Spleen (tissue), 11 donors: ENCODE data around the gene ZDHHC1. TPM values are rescaled to one million over a fixed set of nuclear protein-coding genes. Genes with fewer than 3 reads are reported as not detected.

Experiments used
- DNase-seq: peaks from one replicate; pipeline ENCODE4 v3.0.0-alpha.2; 2020
- H3K27ac ChIP-seq, 8 donors: fragments of 200-600 bp; sonication (generic) in 7 of 8; 1 replicate in 4 of 8; 2 replicates in 4 of 8; pipeline versions ENCODE4 v1.5.0 to v1.8.0; 2016 to 2021; ENCODE audit warnings: inconsistent platforms in 4 of 8, mild to moderate bottlenecking in 4 of 8, moderate library complexity in 1 of 8
- H3K27me3 ChIP-seq, 7 donors: fragments of 200-600 bp; sonication (generic) in 6 of 7; replicated peaks in 1 of 7; 1 replicate in 4 of 7; 2 replicates in 3 of 7; pipeline versions ENCODE4 v1.5.0 to v1.8.0; 2016 to 2021; ENCODE audit warnings: inconsistent platforms in 3 of 7, mild to moderate bottlenecking in 1 of 7
- H3K36me3 ChIP-seq, 6 donors: fragments of 200-600 bp; sonication (generic) in 5 of 6; 1 replicate in 4 of 6; 2 replicates in 2 of 6; pipeline versions ENCODE4 v1.5.0 to v1.8.0; 2016 to 2021; ENCODE audit warnings: inconsistent platforms in 2 of 6
- H3K4me1 ChIP-seq, 6 donors: fragments of 200-600 bp; sonication (generic) in 5 of 6; 1 replicate in 3 of 6; 2 replicates in 3 of 6; pipeline versions ENCODE4 v1.5.0 to v1.8.0; 2016 to 2021; ENCODE audit warnings: inconsistent platforms in 3 of 6
- H3K4me3 ChIP-seq, 8 donors: fragments of 200-600 bp; sonication (generic) in 7 of 8; 1 replicate in 4 of 8; 2 replicates in 4 of 8; pipeline versions ENCODE4 v1.5.0 to v1.8.0; 2016 to 2021; ENCODE audit warnings: inconsistent platforms in 4 of 8, mild to moderate bottlenecking in 4 of 8, moderate library complexity in 2 of 8
- H3K9me3 ChIP-seq, 8 donors: fragments of 200-600 bp; sonication (generic) in 7 of 8; 1 replicate in 4 of 8; 2 replicates in 4 of 8; pipeline versions ENCODE4 v1.5.0 to v1.8.0; 2016 to 2021; ENCODE audit warnings: inconsistent platforms in 4 of 8
- POLR2A ChIP-seq, 3 donors: fragments of 450-650 bp; IDR thresholded peaks; one replicate each; pipeline ENCODE4 v1.5.1; 2017; ENCODE audit warnings: antibody characterized with exemption in 3 of 3, mild to moderate bottlenecking in 1 of 3
- POLR2AphosphoS5 ChIP-seq, 3 donors: sonication (generic); formaldehyde crosslinking; IDR thresholded peaks; one replicate each; pipeline ENCODE4 v1.5.1; 2017; ENCODE audit warnings: antibody characterized with exemption in 3 of 3
- WGBS, 5 donors: extraction: QIAGEN DNeasy Blood & Tissue Kit in 3 of 5; methylation state at CpG; one replicate each; pipeline versions ENCODE4 v1.1.5 to v1.1.7; 2013 to 2018; 5-methylcytosine and 5-hydroxymethylcytosine counted together
- intact Hi-C: fragments of 100-400 bp; cut with DNase I; formaldehyde crosslinking; loops from one replicate; pipeline ENCODE4 v1.15.0; 2023; ENCODE audit warnings: low total_unique reads
- polyA plus RNA-seq, 3 donors: library from polyadenylated mRNA; stranded (reverse); fragments of 200-250 nt; gene quantifications; one replicate each; pipeline ENCODE4 v1.2.1, GENCODE V29; 2013
- total RNA-seq, 7 donors: library from RNA; depleted of rRNA in 3 of 7; stranded (reverse); fragments of >200 nt in 3 of 7; fragmentation: NEBNext Ultra II Directional in 4 of 7; extraction: Animal tissue kit (Norgen Biotek cat#: 25700) in 4 of 7; gene quantifications; one replicate each; pipeline versions ENCODE4 v1.1.0 to v1.2.1, GENCODE V29; 2016 to 2021
- TF ChIP-seq, protein P1 (sequence below), 11 experiments: fragments of 200-600 bp in 7 of 11; fragments of 450-650 bp in 4 of 11; sonication (generic) in 4 of 11; IDR thresholded peaks in 8 of 11; conservative IDR thresholded peaks in 3 of 11; 1 replicate in 7 of 11; 2 replicates in 4 of 11; pipeline versions ENCODE4 v1.4.0 to v1.8.0; 2016 to 2021; ENCODE audit warnings: antibody characterized with exemption in 11 of 11, inconsistent platforms in 4 of 11, mild to moderate bottlenecking in 1 of 11
- donor health status: healthy with polysubstance abuse.
- donor health status: DM: no; HTN: no; CAD: no; lungs with moderate emphysema.
- donor health status: DM: no; HTN: no; CAD: no.
- donor health status: Bipolar disorder and iron deficiency.
- donor health status: healthy.
- donor health status: DM: no; HTN: no; CAD: no.
- donor health status: DM: yes; HTN: yes; CAD: no.

The ZDHHC1 gene
- total and polyA plus RNA-seq, 10 donors = 2.1 to 31.2 (median 15.3) TPM

DNA sequence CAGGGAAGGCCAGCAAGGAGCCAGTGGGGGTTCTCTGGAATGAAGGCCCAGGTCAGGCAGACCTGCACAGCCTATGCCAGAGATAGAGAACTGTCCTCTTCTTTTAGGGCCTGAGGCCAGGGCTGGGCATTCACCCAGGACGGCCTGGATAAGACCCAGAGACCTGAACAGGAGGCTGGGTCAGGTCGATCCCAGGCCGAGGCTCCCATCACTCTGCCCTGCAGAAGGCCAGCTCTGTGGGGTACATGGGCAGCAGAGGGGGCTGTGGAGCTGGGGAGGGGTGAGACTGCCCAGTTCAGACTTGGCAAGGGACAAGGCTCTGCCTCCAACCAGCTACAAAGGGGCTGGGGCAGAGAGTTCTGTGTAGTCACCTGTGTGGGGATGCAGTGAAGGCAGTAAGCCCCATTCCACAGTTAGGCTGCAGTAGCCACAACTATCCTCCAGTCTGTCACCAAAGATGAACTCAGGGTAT, 29.2 kb upstream of the ZDHHC1 start:
- Histone ChIP-seq H3K36me3 (peaks cover 0 to 100% (median 65%) of the 10 kb centered on the region in 6 donors), H3K9me3 (no peaks in the 10 kb centered on the region), H3K27me3 (no peaks in the 10 kb centered on the region), H3K4me1 (peaks cover 25 to 99% (median 74%) of the 10 kb centered on the region in 6 donors), H3K27ac (peak overlapping the region in 5 of 8 donors; percentile 12 to 74 (median 62)), H3K4me3 (no peak overlapping the region)
- intact Hi-C loops = no loop called here
- TF ChIP-seq POLR2AphosphoS5 (IDR thresholded peaks at IDR 0.05) = no peak
- TF ChIP-seq, protein P1, sequence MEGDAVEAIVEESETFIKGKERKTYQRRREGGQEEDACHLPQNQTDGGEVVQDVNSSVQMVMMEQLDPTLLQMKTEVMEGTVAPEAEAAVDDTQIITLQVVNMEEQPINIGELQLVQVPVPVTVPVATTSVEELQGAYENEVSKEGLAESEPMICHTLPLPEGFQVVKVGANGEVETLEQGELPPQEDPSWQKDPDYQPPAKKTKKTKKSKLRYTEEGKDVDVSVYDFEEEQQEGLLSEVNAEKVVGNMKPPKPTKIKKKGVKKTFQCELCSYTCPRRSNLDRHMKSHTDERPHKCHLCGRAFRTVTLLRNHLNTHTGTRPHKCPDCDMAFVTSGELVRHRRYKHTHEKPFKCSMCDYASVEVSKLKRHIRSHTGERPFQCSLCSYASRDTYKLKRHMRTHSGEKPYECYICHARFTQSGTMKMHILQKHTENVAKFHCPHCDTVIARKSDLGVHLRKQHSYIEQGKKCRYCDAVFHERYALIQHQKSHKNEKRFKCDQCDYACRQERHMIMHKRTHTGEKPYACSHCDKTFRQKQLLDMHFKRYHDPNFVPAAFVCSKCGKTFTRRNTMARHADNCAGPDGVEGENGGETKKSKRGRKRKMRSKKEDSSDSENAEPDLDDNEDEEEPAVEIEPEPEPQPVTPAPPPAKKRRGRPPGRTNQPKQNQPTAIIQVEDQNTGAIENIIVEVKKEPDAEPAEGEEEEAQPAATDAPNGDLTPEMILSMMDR (IDR thresholded peaks at IDR 0.05 in 8 of 11, conservative IDR thresholded peaks at IDR 0.05 in 3 of 11) = peak in 1 of 11 experiments; percentile 2
- no peak for DNase-seq
- 70 to 87% (median 80%) methylated on average over 2 to 3 of the region's 3 CpGs; no CpG with 5 or more reads in 1 of the 5 donors for WGBS, 5 donors

DNA sequence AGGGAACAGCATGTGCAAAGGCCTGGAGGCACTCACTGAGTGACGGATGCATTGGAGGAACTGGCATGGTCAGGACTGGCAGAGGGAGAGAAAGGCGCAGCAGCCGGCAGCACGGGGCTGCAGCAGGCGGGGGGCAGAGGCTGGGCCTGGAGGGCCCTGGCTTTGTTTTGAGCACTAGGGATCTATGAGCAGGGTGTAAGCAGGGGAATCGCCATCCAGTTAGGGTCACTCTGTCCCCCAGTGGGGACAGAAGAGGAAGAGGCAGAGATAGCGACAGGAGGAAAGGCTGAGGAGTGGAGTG, 28.8 kb upstream of the ZDHHC1 start:
- WGBS, 5 donors = 91 to 95% (median 93%) methylated on average over 7 of the region's 7 CpGs
- peak overlapping the region in 4 of 8 donors; percentile 12 to 74 (median 61) for H3K27ac ChIP-seq
- H3K4me3 ChIP-seq = no peak overlapping the region
- TF ChIP-seq POLR2AphosphoS5 (IDR thresholded peaks at IDR 0.05) (no peak), POLR2A (IDR thresholded peaks at IDR 0.05) (no peak)
- TF ChIP-seq, protein P1 (IDR thresholded peaks at IDR 0.05 in 8 of 11, conservative IDR thresholded peaks at IDR 0.05 in 3 of 11) = no peak
- H3K9me3 ChIP-seq = no peaks in the 10 kb centered on the region
- peaks cover 0 to 100% (median 65%) of the 10 kb centered on the region in 6 donors for H3K36me3 ChIP-seq
- H3K4me1 ChIP-seq = peaks cover 25 to 95% (median 71%) of the 10 kb centered on the region in 6 donors
- intact Hi-C loops = no loop called here
- DNase-seq = no peak
- H3K27me3 ChIP-seq = no peaks in the 10 kb centered on the region

DNA sequence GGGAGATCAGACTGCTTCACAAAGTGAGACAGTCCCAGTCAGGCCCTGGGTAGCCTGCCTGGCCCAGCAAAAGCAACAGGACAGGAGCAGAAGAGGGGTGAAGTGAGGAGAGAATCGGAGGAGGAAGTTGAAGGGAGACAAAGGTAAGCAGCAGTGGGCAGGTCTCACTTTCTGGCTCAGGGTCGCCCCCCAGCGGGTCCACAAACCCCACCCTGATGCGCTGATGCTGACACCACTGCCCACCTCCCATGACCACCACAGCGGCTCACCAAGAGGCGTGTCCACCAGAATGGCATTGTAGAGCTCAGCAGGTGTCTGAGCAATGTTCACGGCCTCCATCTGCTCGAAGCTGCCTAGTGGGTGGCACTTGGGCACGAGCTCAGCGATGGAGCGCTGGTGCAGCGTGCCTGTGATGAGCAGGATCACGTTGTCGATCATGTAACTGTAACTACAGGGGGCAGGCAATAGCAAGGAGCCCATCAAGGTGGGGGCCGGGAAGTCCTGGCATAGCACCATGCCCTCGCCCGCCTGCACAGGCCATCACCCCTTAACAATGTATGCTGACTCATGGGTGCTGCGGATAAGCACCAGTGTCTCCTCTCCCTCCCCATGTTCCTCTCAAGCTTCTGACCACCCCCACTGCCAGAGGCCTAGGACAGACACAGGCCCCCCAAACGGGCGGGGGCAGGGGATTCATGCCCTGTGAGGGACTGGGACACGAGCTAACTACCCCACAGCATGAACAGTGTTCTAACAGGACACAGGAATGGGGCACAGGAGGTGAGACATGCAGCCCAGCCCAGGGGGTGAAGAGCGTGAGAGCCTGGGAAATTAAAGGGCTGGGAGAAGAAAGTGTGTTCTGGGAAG, 28.2 kb upstream of the ZDHHC1 start:
- Histone ChIP-seq H3K4me1 (peaks cover 25 to 90% (median 65%) of the 10 kb centered on the region in 6 donors), H3K36me3 (peaks cover 0 to 100% (median 64%) of the 10 kb centered on the region in 6 donors), H3K9me3 (no peaks in the 10 kb centered on the region), H3K4me3 (no peak overlapping the region), H3K27me3 (no peaks in the 10 kb centered on the region), H3K27ac (peak overlapping the region in 5 of 8 donors; percentile 27 to 74 (median 54))
- intact Hi-C loops = no loop called here
- no peak for DNase-seq
- TF ChIP-seq, protein P1 (IDR thresholded peaks at IDR 0.05 in 8 of 11, conservative IDR thresholded peaks at IDR 0.05 in 3 of 11) = no peak
- TF ChIP-seq POLR2A (IDR thresholded peaks at IDR 0.05) (no peak), POLR2AphosphoS5 (IDR thresholded peaks at IDR 0.05) (no peak)
- WGBS, 5 donors = 87 to 91% (median 89%) methylated on average over 19 to 22 of the region's 22 CpGs

DNA sequence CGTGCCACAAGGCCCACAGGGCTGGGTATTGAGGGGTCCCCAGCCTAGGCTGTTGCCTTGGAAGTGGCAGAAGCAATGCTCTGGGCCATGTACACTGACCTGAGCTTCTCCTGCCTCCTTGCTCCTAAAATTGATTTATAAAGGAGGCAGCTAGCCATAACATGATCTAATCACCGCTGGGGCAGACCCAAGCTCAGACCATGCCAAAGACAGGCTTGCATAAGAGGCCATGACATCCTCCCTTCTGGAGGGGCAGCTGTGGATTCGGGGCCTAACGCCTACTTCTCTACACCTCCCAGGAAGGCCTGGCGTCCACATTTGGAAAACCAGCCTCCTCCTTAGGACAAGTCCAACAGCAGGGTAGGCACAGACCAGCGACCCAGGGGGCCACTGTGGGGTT, 27.0 kb upstream of the ZDHHC1 start:
- TF ChIP-seq POLR2A (IDR thresholded peaks at IDR 0.05) (no peak), POLR2AphosphoS5 (IDR thresholded peaks at IDR 0.05) (no peak)
- TF ChIP-seq, protein P1 (IDR thresholded peaks at IDR 0.05 in 8 of 11, conservative IDR thresholded peaks at IDR 0.05 in 3 of 11) = no peak
- Histone ChIP-seq H3K4me1 (peaks cover 25 to 81% (median 57%) of the 10 kb centered on the region in 6 donors), H3K27me3 (no peaks in the 10 kb centered on the region), H3K9me3 (no peaks in the 10 kb centered on the region), H3K27ac (peak overlapping the region in 5 of 8 donors; percentile 27 to 74 (median 31)), H3K4me3 (no peak overlapping the region), H3K36me3 (peaks cover 0 to 100% (median 68%) of the 10 kb centered on the region in 6 donors)
- intact Hi-C loops = no loop called here
- DNase-seq = no peak
- WGBS, 5 donors = 71 to 84% (median 80%) methylated on average over 5 to 6 of the region's 6 CpGs
